GM12865 (cell line): ENCODE data around the gene PIEZO2.

ENCODE experiments used
- DNase-seq: peaks from one replicate; pipeline ENCODE4 v3.0.0; 2010; ENCODE audit warnings: low read depth
- H3K4me3 ChIP-seq: 2 replicates; pipeline ENCODE4 v1.5.1; 2011; ENCODE audit warnings: mild to moderate bottlenecking, low read depth, low read length, control low read depth
- CTCF ChIP-seq: IDR thresholded peaks from 2 replicates; pipeline ENCODE4 v1.5.1; 2011; ENCODE audit warnings: low read length, control low read depth, low read depth, inconsistent platforms; ENCODE audit not compliant: insufficient read depth; ENCODE audit errors: missing control alignments

PIEZO2 gene

GRCh38 chr18:10822456-10822855 is 326.9 kb downstream of the PIEZO2 start:
- no peak overlapping the region for H3K4me3 ChIP-seq
- TF ChIP-seq CTCF = no peak
- DNase-seq = no peak

- TF ChIP-seq CTCF = no peak
- no peak overlapping the region for H3K4me3 ChIP-seq
- DNase-seq = no peak
Measured at GRCh38 chr18:10820681-10821080, 328.7 kb downstream of the PIEZO2 start.

- TF ChIP-seq CTCF = no peak
- no peak for DNase-seq
- no peak overlapping the region for H3K4me3 ChIP-seq
Measured at GRCh38 chr18:10814336-10814735, 335.0 kb downstream of the PIEZO2 start.

GRCh38 chr18:10805587-10806118 is 343.7 kb downstream of the PIEZO2 start:
- TF ChIP-seq CTCF = no peak
- DNase-seq = no peak

GRCh38 chr18:10804126-10804525 is 345.2 kb downstream of the PIEZO2 start:
- no peak for TF ChIP-seq CTCF
- DNase-seq = no peak
- H3K4me3 ChIP-seq = no peak overlapping the region

More at GRCh38 chr18:10805587-10806118, 343.7 kb downstream of the PIEZO2 start:
- H3K4me3 ChIP-seq = no peak overlapping the region

GRCh38 chr18:10798727-10799550 is 350.4 kb downstream of the PIEZO2 start:
- TF ChIP-seq CTCF = no peak
- peak; percentile 52 for DNase-seq
- no peak overlapping the region for H3K4me3 ChIP-seq
